AG04450 (cell line): Measurements from ENCODE around the gene IRAK4. TPM values are rescaled to one million over a fixed set of nuclear protein-coding genes. Genes with fewer than 3 reads are reported as not detected.

Experiments used
- CTCF ChIA-PET: fragments of 300-600, 350-600 bp; formaldehyde crosslinking; extraction: SDS; loops from one replicate; lab custom pipeline; 2022; ENCODE audit warnings: antibody characterized with exemption, inconsistent platforms; lab: Charles Lee
- POLR2A ChIA-PET: fragments of 350-600 bp; formaldehyde crosslinking; extraction: SDS; loops from one replicate; lab custom pipeline; 2021; ENCODE audit warnings: antibody characterized with exemption, inconsistent platforms; lab: Yijun Ruan, JAX
- DNase-seq: peaks from one replicate; pipeline ENCODE4 v3.0.0-alpha.2; 2011; ENCODE audit warnings: low read depth, low spot score
- H3K27ac ChIP-seq: one replicate; pipeline ENCODE4 v1.5.1; 2012; ENCODE audit warnings: low read depth, low read length, control low read depth
- H3K27me3 ChIP-seq: one replicate; pipeline ENCODE4 v1.6.0; 2012; ENCODE audit warnings: low read length; ENCODE audit not compliant: control insufficient read depth, insufficient read depth
- H3K4me3 ChIP-seq: 2 replicates; pipeline ENCODE4 v1.5.1; 2011; ENCODE audit warnings: mild to moderate bottlenecking, low read depth, low read length, control low read depth
- H3K9me3 ChIP-seq: 2 replicates; pipeline ENCODE4 v1.5.1; 2012; ENCODE audit warnings: low read length; ENCODE audit not compliant: control insufficient read depth, insufficient read depth
- CTCF ChIP-seq: IDR thresholded peaks from 2 replicates; pipeline ENCODE4 v1.5.1; 2011; ENCODE audit warnings: low read depth, low read length, control low read depth, inconsistent platforms
- polyA minus RNA-seq: library from RNA; depleted of rRNA, polyadenylated mRNA; stranded (reverse); fragments of >200 nt; gene quantifications from 2 replicates; pipeline ENCODE4 v1.2.3, GENCODE V29; 2011; rRNA and poly(A)+ RNA removed
- polyA plus RNA-seq: library from polyadenylated mRNA; depleted of rRNA; stranded (reverse); fragments of >200 nt; gene quantifications from 2 replicates; pipeline ENCODE4 v1.2.3, GENCODE V29; 2011; rRNA removed

Gene IRAK4
- polyA plus RNA-seq (20.6 and 29.4 TPM in 2 replicates), polyA minus RNA-seq (9.1 and 18.2 TPM in 2 replicates)

- CTCF ChIA-PET: interaction anchor here (0.6 to 2.4 kb wide), 8 partner anchors 9 to 124 kb away, joined by 3 to 16 read pairs (median 5); no protein-coding TSS in a partner anchor
Measured at GRCh38 chr12:43758728-43759563, at the start of gene IRAK4, which contains the start of gene PUS7L. Gene IRAK4 (plus strand): TSS chr12:43758951. CDS start chr12:43768112, 9,161 bp downstream. Gene PUS7L (minus strand): TSS chr12:43758790. CDS start chr12:43755245, 3,545 bp downstream.

DNA sequence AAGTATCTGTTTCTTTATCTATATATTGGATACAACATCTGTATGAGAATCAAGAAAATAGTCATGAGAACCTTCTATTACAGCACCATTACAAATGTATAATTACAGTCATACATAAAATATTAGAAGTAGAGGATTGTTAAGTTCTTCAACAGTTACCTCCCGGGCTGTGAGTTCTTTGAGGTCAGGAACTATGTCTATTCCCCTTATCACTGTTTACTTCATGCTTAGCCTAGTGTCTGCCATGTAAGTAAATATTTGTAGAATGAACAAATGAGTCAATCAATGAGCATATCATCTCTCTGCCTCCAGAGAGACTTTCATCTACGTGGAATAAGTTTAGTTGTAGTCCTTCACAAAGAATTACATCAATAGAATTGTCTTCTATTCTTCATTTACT is 47.4 kb upstream of the IRAK4 start:
- Histone ChIP-seq H3K9me3 (no peaks in the 10 kb centered on the region), H3K4me3 (no peak overlapping the region), H3K27ac (no peak overlapping the region), H3K27me3 (no peaks in the 10 kb centered on the region)
- POLR2A ChIA-PET: no interaction called here
- DNase-seq: no peak
- CTCF ChIA-PET: no interaction called here
- TF ChIP-seq CTCF: no peak

More at GRCh38 chr12:43758728-43759563, at the start of gene IRAK4, which contains the start of gene PUS7L:
- Histone ChIP-seq H3K27ac (peak within 1 kb of the TSS; percentile 83), H3K27me3 (no peaks in the 10 kb centered on the region), H3K4me3 (peak within 1 kb of the TSS; percentile 88), H3K9me3 (no peaks in the 10 kb centered on the region)
- POLR2A ChIA-PET: interaction anchor here (0.7 to 1.2 kb wide), 4 partner anchors 17 to 977 kb away, joined by 3 to 7 read pairs (median 3); no protein-coding TSS in a partner anchor
- peak; percentile 89 for DNase-seq
- TF ChIP-seq CTCF: peak; percentile 56

DNA sequence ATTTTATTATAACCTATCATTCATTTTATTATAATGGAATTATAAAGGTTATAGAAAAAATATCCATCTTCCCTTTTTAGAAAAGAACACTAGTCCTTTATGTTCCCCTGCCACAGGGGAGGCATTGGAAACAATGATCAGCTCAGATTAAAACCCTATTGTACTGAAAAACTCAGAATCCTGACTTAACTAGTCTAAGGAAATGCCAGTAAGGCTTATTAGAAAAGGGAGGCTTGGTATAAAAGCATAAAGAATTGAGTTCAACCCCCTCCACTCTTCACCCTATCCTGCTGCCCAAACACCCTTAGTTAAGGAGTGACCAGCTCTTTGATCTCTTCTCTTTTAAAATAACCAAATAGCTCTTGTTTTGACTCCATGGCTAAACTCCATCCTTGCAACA is 36.1 kb upstream of the IRAK4 start:
- Histone ChIP-seq H3K4me3 (no peak overlapping the region), H3K27ac (no peak overlapping the region), H3K27me3 (no peaks in the 10 kb centered on the region), H3K9me3 (no peaks in the 10 kb centered on the region)
- ChIA-PET POLR2A (no interaction called here), CTCF (no interaction called here)
- no peak for TF ChIP-seq CTCF
- no peak for DNase-seq

GRCh38 chr12:43723134-43723533 is 35.6 kb upstream of the IRAK4 start:
- H3K9me3 ChIP-seq: no peaks in the 10 kb centered on the region
- TF ChIP-seq CTCF: no peak
- DNase-seq: no peak
- no peak overlapping the region for H3K4me3 ChIP-seq
- H3K27me3 ChIP-seq: no peaks in the 10 kb centered on the region
- ChIA-PET CTCF (no interaction called here), POLR2A (no interaction called here)
- no peak overlapping the region for H3K27ac ChIP-seq

DNA sequence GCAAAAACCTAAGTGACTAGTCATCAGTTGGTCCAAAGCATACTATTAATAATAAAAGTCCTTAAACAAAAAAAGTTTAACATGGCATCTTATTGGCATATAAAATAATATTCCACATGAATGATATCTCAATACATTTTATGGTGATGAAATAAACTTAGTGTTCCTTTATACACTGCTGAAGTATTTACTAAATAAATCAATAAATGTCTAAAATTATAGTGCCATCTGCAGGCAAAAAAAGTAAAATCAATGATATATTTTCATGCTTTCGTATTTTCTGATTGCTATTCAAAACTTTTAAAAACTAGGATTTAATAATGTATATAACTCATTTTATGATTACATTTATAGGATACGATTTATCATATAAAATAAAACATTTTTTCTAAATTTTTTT is 30.6 kb upstream of the IRAK4 start:
- no peak for DNase-seq
- POLR2A ChIA-PET: no interaction called here
- CTCF ChIA-PET: interaction anchor here (0.7 to 1.0 kb wide), 3 partner anchors 8 to 278 kb away, joined by 4 to 5 read pairs (median 5); no protein-coding TSS in a partner anchor
- TF ChIP-seq CTCF: no peak
- H3K27me3 ChIP-seq: no peaks in the 10 kb centered on the region
- H3K9me3 ChIP-seq: no peaks in the 10 kb centered on the region
- H3K4me3 ChIP-seq: no peak overlapping the region
- H3K27ac ChIP-seq: no peak overlapping the region
